Hematopoietic multipotent progenitor cell treated with erythropoietin and hydrocortisone succinate and interleukin-3 and kit ligand, for 4 days (in vitro differentiated cells): ENCODE data around the gene MOV10.

Experiments used
- DNase-seq: peaks from one replicate; pipeline ENCODE4 v3.0.0-alpha.2; 2015

MOV10 gene

GRCh38 chr1:112743174-112744008 is 68.9 kb downstream of the MOV10 start:
- DNase-seq: peak; percentile 15

GRCh38 chr1:112744009-112744578 is 69.6 kb downstream of the MOV10 start:
- peak; percentile 34 for DNase-seq

GRCh38 chr1:112748396-112748795 is 73.9 kb downstream of the MOV10 start:
- no peak for DNase-seq
